ENCODE measurements around the gene IZUMO1. TPM values are rescaled to one million over a fixed set of nuclear protein-coding genes. Genes with fewer than 3 reads are reported as not detected.

The IZUMO1 gene
- total RNA-seq, 4 donors from 2014 or later = 1.3 to 2.5 (median 1.3) TPM; not detected in 1

DNA sequence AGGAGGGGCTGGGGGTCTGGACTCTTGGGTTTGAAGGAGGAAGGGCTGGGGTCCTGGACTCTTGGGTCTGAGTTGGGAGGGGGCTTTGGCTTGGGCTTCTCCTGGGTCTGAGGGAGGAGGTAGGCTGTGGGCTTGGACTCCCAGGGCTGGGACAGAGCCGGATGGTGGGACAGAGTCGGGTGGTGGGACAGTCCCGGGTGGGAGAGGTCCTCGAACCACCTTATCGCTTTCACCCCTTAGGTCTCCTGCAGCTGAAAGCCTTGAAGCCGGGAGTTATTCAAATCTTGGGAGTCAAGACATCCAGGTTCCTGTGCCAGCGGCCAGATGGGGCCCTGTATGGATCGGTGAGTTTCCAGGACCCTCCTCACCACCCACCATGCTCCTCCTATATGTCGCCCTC, 10.0 kb upstream of the IZUMO1 start:
- no peak for TF ChIP-seq CTCF (IDR thresholded peaks at IDR 0.05)
- no peak for DNase-seq (ENCODE audit: low spot score)
- ATAC-seq (ENCODE audit: low FRiP score) = no peak

DNA sequence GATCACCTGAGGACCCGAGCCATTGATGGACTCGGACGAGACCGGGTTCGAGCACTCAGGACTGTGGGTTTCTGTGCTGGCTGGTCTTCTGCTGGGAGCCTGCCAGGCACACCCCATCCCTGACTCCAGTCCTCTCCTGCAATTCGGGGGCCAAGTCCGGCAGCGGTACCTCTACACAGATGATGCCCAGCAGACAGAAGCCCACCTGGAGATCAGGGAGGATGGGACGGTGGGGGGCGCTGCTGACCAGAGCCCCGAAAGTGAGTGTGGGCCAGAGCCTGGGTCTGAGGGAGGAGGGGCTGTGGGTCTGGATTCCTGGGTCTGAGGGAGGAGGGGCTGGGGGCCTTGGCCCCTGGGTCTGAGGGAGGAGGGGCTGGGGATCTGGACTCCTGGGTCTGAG, 9.5 kb upstream of the IZUMO1 start:
- DNase-seq (ENCODE audit: low spot score) (no peak), ATAC-seq (ENCODE audit: low FRiP score) (no peak)
- TF ChIP-seq CTCF (IDR thresholded peaks at IDR 0.05) = no peak

- DNase-seq (ENCODE audit: low spot score) (no peak), ATAC-seq (ENCODE audit: low FRiP score) (no peak)
- no peak for TF ChIP-seq CTCF (IDR thresholded peaks at IDR 0.05)
Measured at GRCh38 chr19:48755787-48756186, 9.1 kb upstream of the IZUMO1 start.

- ATAC-seq (ENCODE audit: low FRiP score) (no peak), DNase-seq (ENCODE audit: low spot score) (no peak)
- no peak for TF ChIP-seq CTCF (IDR thresholded peaks at IDR 0.05)
Measured at GRCh38 chr19:48755084-48755641, 8.5 kb upstream of the IZUMO1 start, which contains the start of gene FGF21. FGF21 (plus strand) TSS chr19:48755524; CDS start chr19:48756237, 713 bp downstream.

- no peak for DNase-seq (ENCODE audit: low spot score)
- peak; percentile 77 for ATAC-seq (ENCODE audit: low FRiP score)
- TF ChIP-seq CTCF (IDR thresholded peaks at IDR 0.05) = no peak
Measured at GRCh38 chr19:48752496-48753365, 6.0 kb upstream of the IZUMO1 start, which contains the start of gene FUT1. FUT1 (minus strand) TSS chr19:48752641; CDS start chr19:48751281, 1,360 bp downstream.

- DNase-seq (ENCODE audit: low spot score) = no peak
- no peak for TF ChIP-seq CTCF (IDR thresholded peaks at IDR 0.05)
- ATAC-seq (ENCODE audit: low FRiP score) = no peak
Measured at GRCh38 chr19:48751845-48752495, 5.3 kb upstream of the IZUMO1 start.

Measured in omental fat pad (tissue), 4 donors.